ENCODE data around the gene CNN3.

DNA sequence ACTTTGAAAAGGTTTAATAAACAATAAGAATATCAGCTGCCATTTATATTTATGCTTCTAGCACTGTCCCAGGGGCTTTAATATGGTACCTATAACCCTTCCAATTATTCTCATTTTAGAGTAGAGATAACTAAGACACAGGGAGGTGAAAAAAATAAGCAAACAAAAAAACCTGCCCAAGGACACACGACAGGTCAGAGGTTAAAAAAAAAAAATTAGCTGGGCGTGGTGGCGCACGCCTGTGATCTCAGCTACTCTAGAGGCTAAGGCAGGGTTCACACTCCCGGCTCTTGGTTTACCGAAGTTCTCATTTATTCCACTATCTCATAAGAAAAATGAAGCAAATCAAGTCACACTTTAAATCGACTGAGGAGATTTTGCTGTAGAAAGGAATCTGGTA, 34.7 kb upstream of the CNN3 start:
- TF ChIP-seq, protein P1, sequence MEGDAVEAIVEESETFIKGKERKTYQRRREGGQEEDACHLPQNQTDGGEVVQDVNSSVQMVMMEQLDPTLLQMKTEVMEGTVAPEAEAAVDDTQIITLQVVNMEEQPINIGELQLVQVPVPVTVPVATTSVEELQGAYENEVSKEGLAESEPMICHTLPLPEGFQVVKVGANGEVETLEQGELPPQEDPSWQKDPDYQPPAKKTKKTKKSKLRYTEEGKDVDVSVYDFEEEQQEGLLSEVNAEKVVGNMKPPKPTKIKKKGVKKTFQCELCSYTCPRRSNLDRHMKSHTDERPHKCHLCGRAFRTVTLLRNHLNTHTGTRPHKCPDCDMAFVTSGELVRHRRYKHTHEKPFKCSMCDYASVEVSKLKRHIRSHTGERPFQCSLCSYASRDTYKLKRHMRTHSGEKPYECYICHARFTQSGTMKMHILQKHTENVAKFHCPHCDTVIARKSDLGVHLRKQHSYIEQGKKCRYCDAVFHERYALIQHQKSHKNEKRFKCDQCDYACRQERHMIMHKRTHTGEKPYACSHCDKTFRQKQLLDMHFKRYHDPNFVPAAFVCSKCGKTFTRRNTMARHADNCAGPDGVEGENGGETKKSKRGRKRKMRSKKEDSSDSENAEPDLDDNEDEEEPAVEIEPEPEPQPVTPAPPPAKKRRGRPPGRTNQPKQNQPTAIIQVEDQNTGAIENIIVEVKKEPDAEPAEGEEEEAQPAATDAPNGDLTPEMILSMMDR (conservative IDR thresholded peaks at IDR 0.05; ENCODE audit: low read length), result no peak
- TF ChIP-seq EZH2phosphoT487 (IDR thresholded peaks at IDR 0.05; ENCODE audit: borderline replicate concordance), result no peak
